Caco-2 (cell line): Measurements from ENCODE around the gene SOX18. TPM values are rescaled to one million over a fixed set of nuclear protein-coding genes. Genes with fewer than 3 reads are reported as not detected.

Source experiments
- BruUV-seq: library from RNA; stranded (reverse); fragments of 400-500 nt; replicated peaks from 2 replicates; lab custom pipeline; 2021; lab: Mats Ljungman, UMichigan
- CTCF ChIA-PET: fragments of 300-600 bp; sonication (Branson Sonifier 250); formaldehyde crosslinking; loops from one replicate; lab custom pipeline; 2022; ENCODE audit warnings: antibody characterized with exemption; lab: Charles Lee
- POLR2A ChIA-PET: fragments of 300-600 bp; sonication (Branson Sonifier 250); formaldehyde crosslinking; loops from one replicate; lab custom pipeline; 2022; ENCODE audit warnings: antibody characterized with exemption; lab: Charles Lee
- DNase-seq, 2 experiments: peaks; one replicate each; pipeline versions ENCODE4 v3.0.0 to v3.0.0-alpha.2; 2020 to 2022
- H3K27me3 ChIP-seq: replicated peaks from 2 replicates; pipeline ENCODE4 v1.6.0; 2011; ENCODE audit warnings: low read length; ENCODE audit not compliant: control insufficient read depth, insufficient read depth
- H3K36me3 ChIP-seq: 2 replicates; pipeline ENCODE4 v1.5.1; 2011; ENCODE audit warnings: low read length; ENCODE audit not compliant: control insufficient read depth, insufficient read depth
- H3K4me1 ChIP-seq: fragments of 250-450 bp; sonication (Bioruptor Pico); 2 replicates; pipeline ENCODE4 v1.5.1; 2020; ENCODE audit warnings: mild to moderate bottlenecking
- H3K4me3 ChIP-seq: 2 replicates; pipeline ENCODE4 v1.5.1; 2011; ENCODE audit warnings: low read depth, mild to moderate bottlenecking, control low read depth, low read length
- H3K9me3 ChIP-seq: fragments of 250-450 bp; sonication (Bioruptor Pico); 2 replicates; pipeline ENCODE4 v1.5.1; 2020; ENCODE audit warnings: mild to moderate bottlenecking, moderate library complexity
- H3K27ac Mint-ChIP-seq: one replicate; pipeline ENCODE4 v1.8.0; 2022; ENCODE audit warnings: mixed read lengths; ENCODE audit not compliant: unreplicated experiment
- H3K27me3 Mint-ChIP-seq: one replicate; pipeline ENCODE4 v1.8.0; 2022; ENCODE audit warnings: mixed read lengths; ENCODE audit not compliant: insufficient read depth, unreplicated experiment
- H3K36me3 Mint-ChIP-seq: one replicate; pipeline ENCODE4 v1.8.0; 2022; ENCODE audit warnings: mild to moderate bottlenecking, mixed read lengths; ENCODE audit not compliant: insufficient read depth, unreplicated experiment
- H3K4me1 Mint-ChIP-seq: one replicate; pipeline ENCODE4 v1.8.0; 2022; ENCODE audit warnings: low read depth, mixed read lengths; ENCODE audit not compliant: unreplicated experiment
- H3K4me3 Mint-ChIP-seq: one replicate; pipeline ENCODE4 v1.8.0; 2022; ENCODE audit warnings: mild to moderate bottlenecking, moderate library complexity, mixed read lengths; ENCODE audit not compliant: unreplicated experiment
- H3K9me3 Mint-ChIP-seq: one replicate; pipeline ENCODE4 v1.8.0; 2022; ENCODE audit warnings: mixed read lengths; ENCODE audit not compliant: unreplicated experiment
- CTCF ChIP-seq, 2 experiments: fragments of 200-600 bp in 1 of 2; IDR thresholded peaks; 1 replicate in 1 of 2; 2 replicates in 1 of 2; pipeline versions ENCODE4 v1.5.1 to v1.8.0; 2011 to 2022; ENCODE audit warnings: antibody characterized with exemption in 1 of 2, control low read depth in 1 of 2, inconsistent platforms in 1 of 2, low read depth in 1 of 2, low read length in 1 of 2, mild to moderate bottlenecking in 1 of 2, moderate library complexity in 1 of 2; ENCODE audit not compliant: insufficient read depth in 1 of 2, severe bottlenecking in 1 of 2, unreplicated experiment in 1 of 2
- intact Hi-C: fragments of 100-400 bp; cut with micrococcal nuclease; formaldehyde crosslinking; loops from one replicate; pipeline ENCODE4 v1.10.0; 2022; ENCODE audit not compliant: unreplicated experiment
- total RNA-seq: library from RNA; stranded (reverse); gene quantifications from 2 replicates; pipeline ENCODE4 v1.2.3, GENCODE V29; 2022

SOX18 gene
- total RNA-seq, 1 experiment from 2014 or later, result 0.84 TPM

DNA sequence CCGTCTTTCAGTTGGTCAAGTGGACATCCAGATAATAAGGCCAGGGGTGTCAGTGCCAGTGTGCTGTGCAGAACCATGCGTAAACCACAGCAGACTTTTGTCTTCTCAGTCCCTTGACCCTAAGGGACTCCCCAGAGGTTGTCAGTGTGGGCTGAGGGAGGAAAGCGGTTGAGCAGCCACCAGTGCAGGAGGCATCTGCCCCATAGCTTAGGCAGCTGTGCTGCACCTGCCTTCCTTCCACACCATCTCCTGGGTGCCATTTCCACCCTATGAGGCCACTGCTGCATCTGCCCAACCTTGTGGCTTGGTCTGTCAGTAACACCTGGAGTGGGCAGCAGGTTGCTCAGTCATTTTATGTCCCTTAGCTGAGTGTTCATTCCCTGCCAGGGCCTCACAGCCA lies 42.5 kb downstream of the SOX18 start:
- ChIA-PET POLR2A (interaction anchor here (0.6 kb wide), 1 partner anchor 483 kb away, joined by 7 read pairs; no protein-coding TSS in a partner anchor), CTCF (interaction anchor here (1.2 to 1.4 kb wide), 2 partner anchors 27 to 31 kb away, joined by 4 to 5 read pairs; no protein-coding TSS in a partner anchor)
- no TSS peak for BruUV-seq

GRCh38 chr20:64006490-64006889 lies 42.9 kb downstream of the SOX18 start:
- H3K27me3 Mint-ChIP-seq, result no peaks in the 10 kb centered on the region
- BruUV-seq, result no TSS peak
- no peak overlapping the region for H3K4me3 ChIP-seq
- H3K4me1 Mint-ChIP-seq, result no peaks in the 10 kb centered on the region
- TF ChIP-seq CTCF (IDR thresholded peaks at IDR 0.05; ENCODE audit: insufficient read depth in 1 of 2, low read depth in 1 of 2, low read length in 1 of 2, severe bottlenecking in 1 of 2, unreplicated experiment in 1 of 2), result no peak
- CTCF ChIA-PET, result interaction anchor here (1.2 to 1.4 kb wide), 2 partner anchors 26 to 32 kb away, joined by 4 to 5 read pairs; no protein-coding TSS in a partner anchor
- H3K4me3 Mint-ChIP-seq, result no peak overlapping the region
- no peak for DNase-seq
- H3K9me3 Mint-ChIP-seq, result no peaks in the 10 kb centered on the region
- H3K27me3 ChIP-seq, result no peaks in the 10 kb centered on the region
- no peak overlapping the region for H3K27ac Mint-ChIP-seq
- intact Hi-C loops, result no loop called here
- peaks cover 27% of the 10 kb centered on the region for H3K36me3 ChIP-seq
- POLR2A ChIA-PET, result interaction anchor here (0.6 kb wide), 1 partner anchor 483 kb away, joined by 7 read pairs; no protein-coding TSS in a partner anchor
- peaks cover 14% of the 10 kb centered on the region for H3K4me1 ChIP-seq
- peaks cover 100% of the 10 kb centered on the region for H3K36me3 Mint-ChIP-seq
- H3K9me3 ChIP-seq, result peaks cover 5% of the 10 kb centered on the region; the same call in 1 of the 2 replicates

More for the DNA sequence above, 42.5 kb downstream of the SOX18 start:
- Mint-ChIP-seq H3K36me3 (peaks cover 97% of the 10 kb centered on the region), H3K27me3 (no peaks in the 10 kb centered on the region), H3K4me1 (no peaks in the 10 kb centered on the region), H3K27ac (no peak overlapping the region), H3K9me3 (no peaks in the 10 kb centered on the region), H3K4me3 (no peak overlapping the region)
- intact Hi-C loops, result no loop called here
- peaks cover 14% of the 10 kb centered on the region for H3K4me1 ChIP-seq
- no peak overlapping the region for H3K4me3 ChIP-seq
- no peaks in the 10 kb centered on the region for H3K27me3 ChIP-seq
- H3K36me3 ChIP-seq, result peaks cover 25% of the 10 kb centered on the region
- peaks cover 5% of the 10 kb centered on the region; the same call in 1 of the 2 replicates for H3K9me3 ChIP-seq
- no peak for TF ChIP-seq CTCF (IDR thresholded peaks at IDR 0.05; ENCODE audit: insufficient read depth in 1 of 2, low read depth in 1 of 2, low read length in 1 of 2, severe bottlenecking in 1 of 2, unreplicated experiment in 1 of 2)
- no peak for DNase-seq

GRCh38 chr20:64005394-64005793 lies 44.0 kb downstream of the SOX18 start:
- peaks cover 5% of the 10 kb centered on the region; the same call in 1 of the 2 replicates for H3K9me3 ChIP-seq
- peaks cover 100% of the 10 kb centered on the region for H3K36me3 Mint-ChIP-seq
- intact Hi-C loops, result no loop called here
- no peak for TF ChIP-seq CTCF (IDR thresholded peaks at IDR 0.05; ENCODE audit: insufficient read depth in 1 of 2, low read depth in 1 of 2, low read length in 1 of 2, severe bottlenecking in 1 of 2, unreplicated experiment in 1 of 2)
- no peak overlapping the region for H3K4me3 Mint-ChIP-seq
- H3K36me3 ChIP-seq, result peaks cover 27% of the 10 kb centered on the region
- H3K27ac Mint-ChIP-seq, result no peak overlapping the region
- H3K4me3 ChIP-seq, result no peak overlapping the region
- no peaks in the 10 kb centered on the region for H3K27me3 Mint-ChIP-seq
- no peaks in the 10 kb centered on the region for H3K9me3 Mint-ChIP-seq
- DNase-seq, result no peak
- H3K27me3 ChIP-seq, result no peaks in the 10 kb centered on the region
- peaks cover 14% of the 10 kb centered on the region for H3K4me1 ChIP-seq
- BruUV-seq, result no TSS peak
- no peaks in the 10 kb centered on the region for H3K4me1 Mint-ChIP-seq
- CTCF ChIA-PET, result interaction anchor here (3.1 kb wide), 1 partner anchor 25 kb away, joined by 20 read pairs; the partner anchor contains the start of genes PRPF6 and SAMD10
- POLR2A ChIA-PET, result no interaction called here
